Tongue (tissue), 2 donors: ENCODE measurements around the gene TENT4A. TPM values are rescaled to one million over a fixed set of nuclear protein-coding genes. Genes with fewer than 3 reads are reported as not detected.
"Not testable (repeated sequence)": the region's sequence is repeated elsewhere in the genome, so short reads cannot be mapped to it uniquely, and the experiment has no call there.

ENCODE experiments used
- DNase-seq: peaks from one replicate; pipeline ENCODE4 v3.0.0-alpha.2; 2015
- total RNA-seq: library from RNA; depleted of rRNA; stranded (reverse); fragments of >200 nt; gene quantifications from one replicate; pipeline ENCODE4 v1.2.3, GENCODE V29; 2014

The TENT4A gene
- total RNA-seq, 1 donor from 2014 or later = 21.2 TPM

DNA sequence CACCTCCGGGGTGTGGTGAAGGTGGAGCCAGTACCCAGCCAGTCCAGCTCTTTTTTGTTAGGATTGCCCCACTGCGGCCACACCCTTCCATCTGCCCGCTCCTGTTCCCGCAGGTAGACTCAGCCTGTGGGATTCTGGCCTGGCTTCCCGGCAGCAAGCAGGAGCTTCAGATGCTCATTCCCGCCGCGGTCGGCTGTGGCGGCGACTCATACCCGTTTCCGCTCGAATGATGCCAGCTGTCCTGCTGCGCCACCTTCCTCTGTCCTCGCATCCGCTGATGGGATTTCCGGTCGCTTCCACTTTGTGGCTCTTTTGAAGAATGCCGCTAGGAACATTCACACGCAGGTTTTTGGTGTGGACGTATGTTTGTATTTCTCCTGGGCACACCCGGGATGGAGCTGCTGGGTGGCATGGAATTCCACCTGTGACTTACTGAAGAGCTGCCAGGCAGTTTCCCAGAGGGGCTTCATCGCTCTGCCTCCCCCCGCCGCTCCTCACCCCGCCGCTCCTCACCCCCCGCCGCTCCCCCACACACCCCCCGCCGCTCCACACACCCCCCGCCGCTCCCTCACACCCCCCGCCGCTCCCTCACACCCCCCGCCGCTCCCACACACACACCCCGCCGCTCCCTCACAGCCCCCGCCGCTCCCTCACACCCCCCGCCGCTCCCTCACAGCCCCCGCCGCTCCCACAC is 60.3 kb downstream of the TENT4A start:
- no peak for DNase-seq

DNA sequence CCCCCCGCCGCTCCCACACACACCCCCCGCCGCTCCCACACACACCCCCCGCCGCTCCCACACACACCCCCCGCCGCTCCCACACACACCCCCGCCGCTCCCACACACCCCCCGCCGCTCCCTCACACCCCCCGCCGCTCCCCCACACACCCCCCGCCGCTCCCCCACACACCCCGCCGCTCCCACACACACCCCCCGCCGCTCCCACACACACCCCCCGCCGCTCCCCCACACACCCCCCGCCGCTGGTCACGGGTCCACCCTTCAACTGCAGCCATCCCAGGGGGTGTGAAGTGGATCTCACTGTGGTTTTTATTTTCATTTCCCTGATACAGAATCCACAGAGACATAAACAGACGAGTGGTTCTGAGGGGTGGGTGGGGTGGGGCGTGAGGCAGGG is 61.0 kb downstream of the TENT4A start:
- DNase-seq = not testable (repeated sequence)

DNA sequence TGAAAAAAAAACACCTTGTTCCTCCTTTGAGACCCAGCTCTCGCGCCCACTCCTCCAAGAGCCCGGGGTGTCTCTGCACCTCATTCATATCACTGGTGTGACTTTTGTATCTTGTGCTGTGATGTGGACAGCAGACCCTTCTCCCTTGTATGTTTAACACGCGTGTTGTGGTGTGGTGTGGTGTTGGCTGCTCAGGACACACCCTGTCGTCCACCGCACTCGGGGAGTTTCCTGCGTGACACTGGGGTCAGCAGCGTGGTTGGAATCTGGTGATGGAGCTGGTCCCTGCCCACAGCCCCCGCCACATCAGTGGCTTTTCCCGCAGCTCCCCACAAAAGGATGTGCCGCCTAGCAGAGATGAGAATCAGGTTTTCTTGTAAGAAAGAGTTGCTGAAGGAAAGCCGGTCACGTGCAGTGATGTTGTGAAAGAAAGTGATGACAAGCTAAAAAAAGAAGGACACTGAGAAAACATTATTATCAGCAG is 61.5 kb downstream of the TENT4A start:
- no peak for DNase-seq

DNA sequence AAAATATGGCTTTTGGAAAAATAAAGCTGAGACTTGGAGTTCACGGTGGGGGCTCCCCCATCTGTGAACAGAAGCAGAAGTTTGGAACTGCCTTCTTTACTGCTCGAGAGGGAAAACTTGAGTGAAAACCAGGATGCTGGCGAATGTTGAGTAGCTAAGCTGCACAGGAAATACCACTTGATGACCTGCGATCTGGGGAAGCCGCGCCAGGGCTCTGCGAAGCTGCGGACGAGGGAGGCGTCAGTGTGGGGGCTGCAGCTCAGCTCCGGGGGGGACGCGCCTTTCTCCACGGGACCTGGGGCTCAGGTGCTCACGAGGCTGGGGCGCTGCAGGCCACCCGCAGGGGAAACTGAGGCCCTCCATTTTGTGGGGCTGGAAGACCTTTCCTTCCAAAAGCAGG is 62.3 kb downstream of the TENT4A start:
- no peak for DNase-seq

DNA sequence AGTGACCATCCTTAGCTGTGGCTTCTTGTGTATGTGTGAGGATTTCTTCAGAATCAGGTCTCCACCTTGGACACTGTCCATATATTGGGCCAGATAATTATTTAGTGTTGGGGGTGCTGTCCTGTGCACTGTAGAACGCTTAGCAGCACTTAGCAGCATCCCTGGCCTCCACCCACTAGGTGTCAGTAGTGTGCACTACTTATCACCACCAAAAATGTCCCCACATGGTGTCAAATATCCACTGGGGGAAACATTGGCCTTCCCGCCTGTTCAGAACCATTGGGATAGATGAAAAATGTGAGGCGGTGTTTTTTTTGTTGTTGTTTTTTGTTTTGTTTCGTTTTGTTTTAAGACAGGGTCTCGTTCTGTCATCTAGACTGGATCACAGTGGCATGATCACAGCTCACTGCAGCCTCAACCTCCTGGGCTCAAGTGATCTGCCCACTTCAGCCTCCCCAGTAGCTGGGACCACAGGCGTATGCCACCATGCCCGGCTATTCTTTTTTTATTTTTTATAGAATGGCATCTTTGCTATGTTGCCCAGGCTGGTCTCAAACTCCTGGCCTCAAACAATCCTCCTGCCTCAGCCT is 67.7 kb downstream of the TENT4A start:
- no peak for DNase-seq

DNA sequence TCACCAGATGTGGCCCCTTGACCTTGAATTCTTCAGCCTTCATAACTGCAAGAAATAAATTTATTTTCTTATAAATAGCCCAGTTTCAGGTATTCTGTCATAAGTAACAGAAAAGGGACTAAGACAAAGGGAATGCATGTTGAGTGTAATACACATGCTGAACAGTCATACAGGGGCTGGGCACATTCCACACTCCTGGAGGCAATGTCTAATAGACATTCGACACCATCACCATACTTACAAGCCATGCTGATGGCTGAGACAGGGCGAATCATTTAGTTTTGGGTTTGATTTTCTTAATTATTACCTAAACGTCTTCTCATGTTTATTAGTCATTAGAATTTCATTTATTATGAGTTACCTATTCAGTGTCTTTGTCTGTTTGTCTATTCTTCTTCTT is 68.5 kb downstream of the TENT4A start:
- DNase-seq = no peak

DNA sequence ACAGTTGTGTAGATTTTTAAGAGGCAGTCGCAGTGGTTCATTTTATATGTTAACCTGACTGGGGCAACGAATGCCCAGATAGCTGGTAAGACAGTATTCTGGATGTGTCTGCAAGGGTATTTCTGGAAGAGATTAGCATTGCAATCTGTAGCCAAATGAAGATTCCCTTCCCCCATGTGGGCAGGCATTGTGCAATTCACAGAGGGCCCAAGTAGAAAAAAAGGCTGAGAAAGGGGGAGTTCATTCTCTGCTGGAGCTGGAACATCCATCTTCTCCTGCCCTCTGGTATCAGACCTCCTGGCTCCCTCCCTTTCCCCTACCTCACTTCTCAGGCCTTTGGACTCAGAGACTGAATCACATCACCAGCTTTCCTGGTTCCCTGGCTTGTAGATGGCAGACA is 70.6 kb downstream of the TENT4A start:
- DNase-seq = no peak

DNA sequence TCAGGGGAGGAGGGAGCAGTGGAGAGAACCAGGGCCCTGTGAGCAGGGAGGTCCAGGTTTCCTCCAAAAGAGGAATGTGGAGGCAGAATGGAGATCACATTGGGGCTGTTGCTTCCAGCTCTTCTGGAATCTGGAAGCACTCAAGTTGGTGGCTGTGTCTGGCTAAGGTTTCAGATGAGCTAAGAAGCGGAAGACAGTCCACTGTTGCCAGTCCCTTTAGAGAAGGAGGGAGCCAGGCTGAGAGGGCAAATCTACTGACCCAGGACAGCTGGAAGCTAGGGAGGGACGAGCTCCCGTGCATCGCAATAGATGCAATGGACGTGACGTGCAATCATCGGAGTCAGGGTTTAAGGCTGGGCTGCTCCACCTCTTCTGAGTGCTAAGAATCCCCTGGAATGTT is 71.2 kb downstream of the TENT4A start:
- DNase-seq = no peak

DNA sequence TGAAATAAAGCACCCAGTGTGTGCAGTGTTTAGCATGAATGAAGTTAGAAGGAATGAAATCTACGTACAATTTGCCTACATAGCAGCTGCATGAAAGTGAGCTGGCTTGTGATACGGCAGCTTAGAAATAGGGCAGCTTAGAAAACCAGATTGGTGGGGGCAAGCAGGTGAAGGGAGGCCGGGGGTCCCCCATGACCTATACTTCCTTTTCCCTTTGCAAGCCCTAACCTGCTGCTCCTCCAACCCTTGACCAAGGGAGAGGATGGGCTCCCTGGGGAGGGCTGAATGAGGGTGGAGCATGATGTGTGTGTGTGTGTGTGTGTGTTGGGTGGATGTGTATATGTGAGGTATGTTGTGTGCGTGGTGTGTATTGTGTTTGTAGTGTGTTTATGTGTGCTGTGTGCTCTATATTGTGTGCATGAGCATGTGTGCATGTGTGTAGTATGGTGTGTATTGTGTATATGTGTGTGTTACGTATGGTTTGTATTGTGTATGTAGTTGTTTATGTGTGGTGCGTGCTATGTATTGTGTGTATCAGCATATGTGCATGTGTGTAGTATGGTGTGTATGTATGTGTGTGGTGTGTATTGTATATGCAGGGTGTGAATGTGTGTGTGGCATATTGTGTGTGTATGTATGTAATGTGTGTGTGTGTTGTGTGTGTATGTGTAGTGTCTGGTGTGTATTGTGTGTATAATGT is 72.1 kb downstream of the TENT4A start:
- DNase-seq = no peak

DNA sequence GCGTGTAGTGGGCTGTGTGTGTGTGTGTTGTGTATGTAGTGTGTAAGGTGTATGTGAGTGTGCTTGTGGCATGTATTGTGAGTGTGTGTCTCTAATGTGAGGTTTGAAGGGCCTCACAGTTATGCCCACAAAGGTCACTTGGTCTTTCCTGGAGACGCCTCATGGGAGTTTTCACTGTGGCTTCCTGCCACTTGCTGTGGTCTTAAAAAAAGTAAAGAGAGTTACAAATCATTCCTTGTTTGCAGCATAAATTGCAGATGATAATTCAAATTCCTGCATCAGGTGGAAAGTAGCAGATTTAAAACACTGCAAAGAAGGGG is 72.6 kb downstream of the TENT4A start:
- no peak for DNase-seq

DNA sequence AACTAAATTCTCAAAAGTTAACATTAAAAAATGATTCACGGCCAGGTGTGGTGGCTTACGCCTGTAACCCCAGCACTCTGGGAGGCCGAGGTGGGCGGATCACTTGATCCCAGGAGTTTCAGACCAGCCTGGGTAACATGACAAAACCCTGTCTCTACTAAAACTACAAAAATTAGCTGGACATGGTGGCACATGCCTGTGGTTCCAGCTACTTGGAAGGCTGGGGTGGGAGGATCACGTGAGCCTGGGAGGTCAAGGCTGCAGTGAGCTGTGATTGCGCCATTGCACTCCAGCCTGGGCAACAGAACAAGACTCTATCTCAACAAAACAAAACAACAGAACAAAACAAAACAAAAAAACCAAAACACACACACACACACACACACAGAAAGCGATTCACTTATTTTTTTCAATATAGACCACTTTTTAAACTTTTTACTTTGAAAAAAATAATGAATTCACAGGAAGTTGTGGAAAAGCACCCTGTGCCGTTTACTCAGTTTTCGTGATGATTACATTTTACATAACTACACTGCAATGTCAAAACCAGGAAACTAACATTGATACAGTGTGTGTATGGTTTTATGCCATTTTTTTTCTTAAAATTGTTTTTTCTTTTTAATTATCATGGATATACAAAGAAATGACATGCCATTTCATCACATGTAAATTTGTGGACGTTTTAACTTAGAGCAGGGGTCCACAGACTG is 73.7 kb downstream of the TENT4A start:
- no peak for DNase-seq

DNA sequence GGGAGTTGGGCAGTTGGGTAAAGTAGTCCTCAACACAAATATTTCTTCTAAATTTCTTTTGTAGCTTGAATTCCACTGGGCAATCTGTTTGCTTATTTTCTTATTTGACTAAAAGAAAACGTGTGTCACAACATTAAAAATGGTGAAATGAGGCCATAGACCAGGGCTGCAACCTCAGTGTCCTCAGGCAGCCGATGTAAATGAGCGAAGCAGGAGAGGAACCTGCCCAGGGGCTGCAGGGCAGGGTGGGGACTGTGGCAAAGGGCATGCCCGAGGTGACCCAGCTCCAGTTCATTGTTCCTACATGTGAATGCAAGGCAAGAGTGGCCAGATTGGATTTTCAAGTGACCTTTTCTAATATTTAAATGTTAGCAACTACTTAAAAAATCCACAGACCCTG is 74.7 kb downstream of the TENT4A start:
- DNase-seq = no peak

DNA sequence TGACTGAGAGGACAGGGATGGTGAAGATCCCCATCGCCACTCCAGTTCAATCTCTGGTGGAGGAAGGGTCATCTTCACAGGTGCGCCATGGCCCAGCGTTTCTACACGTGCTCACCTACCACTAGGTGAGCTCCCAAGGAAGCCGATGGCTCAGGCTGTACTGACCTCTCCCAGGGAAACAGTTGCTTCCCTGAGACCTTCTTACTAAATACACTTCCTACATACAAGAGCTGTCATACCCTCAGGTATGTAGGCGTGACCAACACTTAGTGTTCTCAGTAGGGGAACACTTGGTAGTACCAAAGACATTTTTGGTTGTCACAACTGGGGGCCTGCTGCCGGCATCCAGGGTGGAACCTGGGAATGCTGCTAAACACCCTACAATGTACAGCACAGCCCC is 75.2 kb downstream of the TENT4A start:
- no peak for DNase-seq

DNA sequence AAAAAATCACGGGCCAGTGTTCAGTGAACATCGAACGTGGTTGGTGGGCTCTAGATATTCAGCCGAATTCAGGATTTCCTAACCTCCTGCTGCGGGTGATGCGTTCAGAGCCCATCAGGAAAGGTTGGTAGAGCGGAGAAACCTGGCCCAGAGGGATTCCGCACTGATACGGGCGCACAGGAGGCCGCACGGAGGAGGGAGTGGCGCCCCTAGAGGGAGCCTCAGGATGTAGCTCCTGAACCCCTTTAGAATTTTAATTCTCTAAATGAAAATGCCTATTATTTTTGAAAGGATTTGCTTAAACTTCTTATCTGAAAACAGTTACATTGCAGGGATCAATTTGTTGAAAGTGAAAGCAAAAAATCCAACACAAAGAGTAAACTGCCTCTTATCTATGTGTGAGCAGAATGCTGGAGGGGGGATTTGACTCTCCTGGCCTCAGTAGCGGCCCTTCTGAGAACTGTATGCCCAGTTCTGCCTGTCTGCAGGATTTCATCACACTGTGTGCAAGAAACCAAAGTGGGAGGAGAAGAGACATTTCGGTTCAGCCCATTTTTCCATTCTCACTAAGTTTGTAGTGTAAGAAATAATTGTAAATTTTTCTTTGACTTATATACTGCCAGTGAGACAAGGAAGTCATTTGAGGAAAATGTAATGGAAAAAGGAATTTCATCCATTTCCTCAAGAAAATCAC is 75.9 kb downstream of the TENT4A start:
- no peak for DNase-seq

DNA sequence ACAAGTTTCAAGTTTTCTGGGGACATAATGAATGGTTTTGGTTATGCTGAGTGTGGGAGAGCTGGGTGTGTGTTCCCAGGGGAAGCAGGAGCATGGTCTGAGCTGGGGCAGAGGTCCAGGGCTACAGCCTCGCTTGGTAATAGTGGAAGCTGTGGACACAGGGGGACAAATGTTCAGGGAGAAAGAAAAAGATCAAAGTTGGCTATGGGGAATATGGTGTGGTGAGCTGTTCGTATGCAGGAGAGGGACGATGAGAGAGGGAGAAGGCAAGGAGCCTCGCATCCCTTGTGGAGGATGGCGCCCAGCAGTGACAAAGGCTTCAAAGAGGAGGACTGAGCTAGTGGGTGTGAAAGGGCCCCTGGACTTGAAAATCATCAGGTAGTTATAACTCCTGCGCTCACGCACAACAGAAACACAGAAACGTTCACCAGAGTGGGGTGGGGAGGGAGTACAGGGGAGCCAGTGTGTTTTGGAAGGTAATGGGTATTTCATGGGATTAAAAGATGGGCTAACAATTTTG is 77.2 kb downstream of the TENT4A start:
- DNase-seq = no peak

DNA sequence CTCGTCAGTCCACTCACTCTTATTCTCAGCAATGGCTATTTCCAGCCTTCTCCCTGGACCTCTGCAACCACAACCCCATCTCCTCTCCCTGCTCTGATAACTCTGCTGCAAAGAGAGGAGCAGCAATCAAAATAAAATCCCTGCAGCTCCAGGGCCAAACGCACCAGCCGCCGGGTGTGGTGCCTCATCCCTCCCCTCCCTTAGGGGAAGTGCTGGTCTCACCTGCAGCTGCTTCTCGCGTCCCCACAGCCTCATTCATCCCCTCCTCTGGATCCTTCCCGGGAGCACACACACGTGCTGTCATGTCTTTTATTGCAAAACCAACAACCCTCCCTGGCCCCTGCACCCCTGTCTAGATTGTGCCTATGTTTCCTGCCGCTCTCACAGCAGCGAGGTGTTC is 77.8 kb downstream of the TENT4A start:
- no peak for DNase-seq

DNA sequence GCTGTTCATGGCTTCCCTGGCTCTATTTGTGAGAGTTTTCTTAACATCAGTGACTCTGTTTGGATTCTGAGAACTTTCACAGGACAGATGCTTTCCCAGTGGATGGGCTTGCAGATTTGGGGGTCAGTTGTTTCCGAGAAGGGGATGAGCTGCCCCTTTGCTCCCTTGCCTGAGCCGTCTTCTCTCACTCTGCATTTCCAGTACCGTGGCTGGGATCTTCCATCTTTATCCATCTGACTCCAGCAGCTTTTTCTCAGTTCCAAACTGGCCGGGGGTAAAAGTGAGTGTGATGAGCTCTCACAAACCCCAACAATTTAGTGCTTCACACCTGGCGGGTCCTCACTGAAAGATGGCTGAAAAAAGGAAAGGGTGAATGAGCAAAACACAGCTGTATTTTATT is 79.1 kb downstream of the TENT4A start:
- DNase-seq = no peak

DNA sequence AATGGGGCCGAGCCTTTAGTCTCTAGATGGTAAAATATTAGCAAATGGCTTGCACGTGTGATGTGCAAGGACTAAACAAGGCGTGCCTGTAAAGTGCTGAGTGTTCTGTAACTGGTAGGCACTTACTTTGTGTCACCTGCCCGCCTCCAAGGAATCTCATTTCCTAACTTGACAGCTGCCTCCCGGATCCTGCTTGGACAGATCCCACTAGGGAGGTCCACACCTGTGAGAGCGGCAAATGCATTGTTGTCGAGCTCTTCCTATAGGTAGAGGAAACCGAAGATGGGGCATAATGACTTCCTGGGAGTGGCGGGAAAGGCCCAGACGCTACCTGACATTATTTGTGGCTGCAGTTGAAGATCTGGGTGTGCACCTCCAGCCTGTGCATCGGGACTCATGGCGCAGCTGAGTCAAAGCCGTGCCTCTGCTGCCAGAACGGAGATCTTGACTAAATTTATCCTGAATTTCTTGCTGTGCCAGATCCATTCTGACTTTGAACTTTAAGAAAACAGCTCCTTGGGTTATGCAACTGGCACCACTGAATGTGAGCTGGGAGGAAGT is 79.8 kb downstream of the TENT4A start:
- DNase-seq = no peak

DNA sequence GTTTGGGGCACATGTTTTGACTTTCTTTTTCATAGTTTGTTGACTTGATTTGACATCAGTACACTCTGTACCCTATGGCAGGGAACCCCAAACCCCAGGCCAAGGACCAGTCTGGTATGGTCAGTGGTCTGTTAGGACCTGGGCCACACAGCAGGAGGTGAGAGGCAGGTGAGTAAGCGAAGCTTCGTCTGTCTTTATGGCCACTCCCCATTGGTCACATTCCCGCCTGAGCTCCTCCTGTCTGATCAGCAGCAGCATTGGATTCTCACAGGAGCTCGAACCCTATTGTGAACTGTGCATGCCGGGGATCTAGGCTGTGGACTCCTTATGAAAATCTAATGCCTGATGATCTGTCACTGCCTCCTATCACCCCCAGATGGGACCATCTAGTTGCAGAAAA is 88.0 kb downstream of the TENT4A start:
- DNase-seq = no peak

DNA sequence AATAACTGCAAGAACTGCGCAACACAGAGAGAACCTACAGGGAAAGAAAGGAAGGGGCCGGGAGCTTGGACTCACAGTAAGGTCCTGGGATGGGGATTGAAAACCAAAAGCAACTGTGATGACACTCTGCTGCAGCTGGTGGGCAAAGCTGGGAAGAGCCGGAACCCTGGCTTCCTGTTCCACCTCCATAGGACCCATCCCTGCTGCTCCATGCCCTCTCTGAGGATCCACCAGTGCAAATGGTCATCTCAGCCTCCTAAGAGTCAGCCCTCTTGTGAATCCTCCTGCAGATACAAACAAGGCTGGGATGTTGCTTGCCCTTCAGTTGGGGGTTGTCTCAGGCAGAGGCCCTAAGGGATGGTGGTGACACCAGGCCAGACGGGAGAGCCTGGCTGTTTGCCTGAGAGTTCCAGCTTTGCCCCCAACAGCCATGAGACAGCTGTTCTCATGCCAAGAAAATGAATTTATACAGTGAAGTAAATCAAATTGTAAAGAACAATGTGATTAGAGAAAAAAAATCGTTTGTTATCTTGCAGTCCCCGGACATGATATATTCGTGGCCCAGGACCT is 90.8 kb downstream of the TENT4A start:
- DNase-seq = peak; percentile 27

DNA sequence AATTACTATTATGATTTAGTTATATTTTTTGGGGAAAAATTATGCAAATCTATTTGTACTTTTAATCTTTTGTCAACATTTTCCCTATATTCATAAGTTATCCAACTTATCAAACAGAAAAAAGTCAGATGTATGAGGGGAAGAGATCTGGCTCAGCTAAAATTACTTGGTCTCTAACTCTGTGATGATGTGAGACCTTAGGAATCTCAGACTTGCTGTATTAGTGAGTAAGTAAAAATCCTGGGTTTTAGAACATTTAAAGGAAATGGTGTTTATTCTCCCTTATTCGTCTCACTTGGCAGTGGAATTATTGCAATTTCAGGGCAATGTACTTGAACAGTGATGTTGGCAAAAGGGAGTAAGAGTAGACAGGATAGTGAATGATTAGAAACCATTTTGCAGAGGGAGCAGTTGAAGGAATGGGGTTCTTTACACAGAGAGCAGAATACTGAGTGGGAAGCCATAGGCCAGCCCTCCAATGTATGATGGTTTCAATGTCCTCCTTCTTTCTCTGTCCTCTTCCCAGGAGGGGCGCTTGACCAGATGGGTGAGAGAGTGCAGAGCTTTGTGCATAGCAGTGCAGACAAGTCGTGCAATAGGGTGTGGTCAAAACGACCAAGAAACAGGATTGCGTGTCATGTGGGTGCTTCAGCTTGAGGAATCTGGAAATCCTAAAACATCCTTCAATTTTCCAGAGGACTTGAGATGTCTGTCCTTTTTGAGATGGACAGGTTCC is 91.7 kb downstream of the TENT4A start:
- no peak for DNase-seq
